GM19239 (cell line): ENCODE measurements around the gene GBX1.

Source experiments
- DNase-seq: peaks from one replicate; pipeline ENCODE4 v3.0.0; 2011; ENCODE audit warnings: low spot score; ENCODE audit not compliant: insufficient read length
- FAIRE-seq: peaks from 2 replicates; lab custom pipeline; 2011; peaks lifted over from hg19 to GRCh38; lab: Jason Lieb, UNC

GBX1 gene

GRCh38 chr7:151101621-151102396, 65.7 kb downstream of the GBX1 start:
- FAIRE-seq (no peak), DNase-seq (no peak)

GRCh38 chr7:151100921-151101320, 66.6 kb downstream of the GBX1 start:
- no peak for DNase-seq
- FAIRE-seq = no peak

DNA sequence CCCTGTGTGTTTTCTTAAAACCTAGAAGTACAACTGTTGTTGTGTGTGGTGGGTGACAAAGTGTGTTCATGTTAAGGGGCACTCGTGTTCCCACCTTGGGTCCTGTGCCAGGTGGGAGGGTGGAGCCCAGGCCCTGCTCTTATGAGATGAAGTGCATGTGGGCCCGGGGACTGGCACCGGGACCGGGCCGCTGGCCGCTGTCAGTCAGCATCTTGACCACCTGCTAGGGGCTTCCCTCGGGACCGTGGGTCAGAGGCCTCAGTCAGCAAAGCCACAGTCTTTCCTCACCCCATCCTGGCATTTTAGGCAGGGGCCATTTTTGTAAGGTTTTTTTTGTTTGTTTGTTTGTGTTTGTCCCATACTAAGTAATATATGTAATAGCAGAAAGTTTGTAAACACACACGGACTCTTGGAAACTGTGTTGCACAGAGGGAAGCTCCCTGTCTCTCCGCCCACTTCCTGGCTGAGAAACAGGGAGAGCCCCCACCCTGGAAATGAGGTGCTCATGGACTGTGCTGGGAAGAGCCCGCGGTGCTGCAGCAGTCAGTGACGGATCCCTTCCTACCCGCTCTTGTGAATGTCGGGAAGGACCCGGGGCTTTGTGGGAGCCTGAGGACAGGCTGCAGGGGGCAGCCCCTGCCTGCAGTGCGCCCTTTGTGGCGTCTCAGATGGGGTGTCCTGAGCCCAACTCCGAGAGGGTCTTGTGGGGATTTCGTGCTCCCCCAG, 67.8 kb downstream of the GBX1 start:
- no peak for DNase-seq
- FAIRE-seq = no peak
